Motor neuron (in vitro differentiated cells): Measurements from ENCODE around the gene SLC22A4. TPM values are rescaled to one million over a fixed set of nuclear protein-coding genes. Genes with fewer than 3 reads are reported as not detected.

Experiments used
- ATAC-seq, 8 experiments: fragments of 200-7000 bp; cut with Tn5 transposase; replicated peaks in 6 of 8; 2 replicates each; pipeline ENCODE4 v1.8.0; 2021; ENCODE audit warnings: mild to moderate bottlenecking in 8 of 8, moderate library complexity in 8 of 8
- H3K27ac ChIP-seq, 2 donors: fragments of 250-450 bp; sonication (Bioruptor Pico); 2 replicates each; pipeline ENCODE4 v1.9.0; 2021; ENCODE audit warnings: antibody characterized with exemption in 2 of 2, mild to moderate bottlenecking in 2 of 2, moderate library complexity in 1 of 2
- H3K4me1 ChIP-seq, 2 donors: fragments of 250-450 bp; sonication (Bioruptor Pico); replicated peaks in 1 of 2; 2 replicates each; pipeline ENCODE4 v1.6.1; 2021; ENCODE audit warnings: antibody characterized with exemption in 2 of 2, mild to moderate bottlenecking in 2 of 2, moderate library complexity in 1 of 2
- H3K4me3 ChIP-seq, 5 donors: fragments of 250-450 bp; sonication (Bioruptor Pico); 2 replicates each; pipeline ENCODE4 v1.9.0; 2021; ENCODE audit warnings: antibody characterized with exemption in 5 of 5, mild to moderate bottlenecking in 5 of 5, moderate library complexity in 4 of 5
- WGBS, 10 experiments: fragments of 450-650 bp; shearing (Covaris generic); methylation state at CpG; one replicate each; pipeline ENCODE4 v1.0.0; 2022; 5-methylcytosine and 5-hydroxymethylcytosine counted together
- in situ Hi-C, 9 experiments: fragments of 400-800 bp; cut with MboI; loops; one replicate each; pipeline ENCODE4 v1.15.0; 2021; ENCODE audit warnings: low sequenced_read_pairs in 9 of 9, low pct_unique_long_range_greater_than_20kb in 2 of 9; ENCODE audit not compliant: unreplicated experiment in 9 of 9
- total RNA-seq, 8 experiments: library from RNA; unstranded; fragments of 300-600 nt; gene quantifications; 2 replicates each; pipeline versions ENCODE4 v1.2.3 to v1.2.4, GENCODE V29; 2022

The SLC22A4 gene
- total RNA-seq, 8 experiments from 2014 or later, result 0.46 to 2.6 (median 1.4) TPM

- 1 to 92% (median 83%) methylated on average over 4 to 7 of the region's 7 CpGs for WGBS, 10 experiments
- Histone ChIP-seq H3K27ac (no peak overlapping the region), H3K4me3 (no peak overlapping the region), H3K4me1 (no peaks in the 10 kb centered on the region)
- peak in 2 of 8 experiments; percentile 34 to 66 for ATAC-seq
- in situ Hi-C loops, result no loop called here
These were observed 69.4 kb downstream of the SLC22A4 start for GRCh38 chr5:132363431-132364112.

- in situ Hi-C loops, result no loop called here
These were observed 70.1 kb downstream of the SLC22A4 start for GRCh38 chr5:132364319-132364718.

GRCh38 chr5:132365213-132365612 is 71.0 kb downstream of the SLC22A4 start:
- 20 to 100% (median 91%) methylated on average over 1 to 5 of the region's 6 CpGs; no CpG with 5 or more reads in 1 of the 10 experiments for WGBS, 10 experiments
- in situ Hi-C loops, result no loop called here
- ATAC-seq, result peak in 1 of 8 experiments; percentile 14
- H3K27ac ChIP-seq, result no peak overlapping the region
- H3K4me3 ChIP-seq, result no peak overlapping the region
- H3K4me1 ChIP-seq, result peaks cover 2 to 8% of the 10 kb centered on the region in 2 donors

More at GRCh38 chr5:132364319-132364718, 70.1 kb downstream of the SLC22A4 start:
- Histone ChIP-seq H3K27ac (no peak overlapping the region), H3K4me1 (peaks cover 2 to 4% of the 10 kb centered on the region in 2 donors), H3K4me3 (no peak overlapping the region)
- peak in 2 of 8 experiments; percentile 57 to 83 for ATAC-seq
- WGBS, 10 experiments, result 0 to 100% (median 39%) methylated on average over 1 of the region's 1 CpG; no CpG with 5 or more reads in 4 of the 10 experiments

GRCh38 chr5:132368186-132368585 is 74.0 kb downstream of the SLC22A4 start:
- WGBS, 10 experiments, result 60 to 100% (median 97%) methylated on average over 3 to 4 of the region's 4 CpGs; no CpG with 5 or more reads in 5 of the 10 experiments
- Histone ChIP-seq H3K4me1 (peaks cover 2 to 14% of the 10 kb centered on the region in 2 donors), H3K27ac (no peak overlapping the region), H3K4me3 (no peak overlapping the region)
- in situ Hi-C loops, result no loop called here
- no peak for ATAC-seq

GRCh38 chr5:132369007-132369473 is 74.8 kb downstream of the SLC22A4 start:
- Histone ChIP-seq H3K4me1 (peaks cover 2 to 14% of the 10 kb centered on the region in 2 donors), H3K27ac (peak overlapping the region in 1 of 2 donors; percentile 41), H3K4me3 (peak overlapping the region; percentile 40 to 47 (median 45))
- ATAC-seq, result no peak
- WGBS, 10 experiments, result 0 to 37% (median 24%) methylated on average over 1 to 9 of the region's 9 CpGs
- in situ Hi-C loops, result no loop called here

- in situ Hi-C loops, result no loop called here
- Histone ChIP-seq H3K4me1 (peaks cover 2 to 14% of the 10 kb centered on the region in 2 donors), H3K27ac (peak within 1 kb of the TSS in 1 of 2 donors; percentile 41), H3K4me3 (peak within 1 kb of the TSS; percentile 40 to 47 (median 45))
- ATAC-seq, result peak; percentile 76 to 95 (median 90)
- 0 to 20% (median 12%) methylated on average over 1 to 11 of the region's 83 CpGs; no CpG with 5 or more reads in 6 of the 10 experiments for WGBS, 10 experiments
These were observed 75.4 kb downstream of the SLC22A4 start, which contains the start of gene SLC22A5 for GRCh38 chr5:132369474-132370180. Gene SLC22A5, plus strand, starts transcription at chr5:132369710. Its CDS starts 263 bp downstream, at chr5:132369973.

GRCh38 chr5:132370181-132370970 is 76.2 kb downstream of the SLC22A4 start:
- peak overlapping the region; percentile 40 to 47 (median 45) for H3K4me3 ChIP-seq
- peaks cover 2 to 14% of the 10 kb centered on the region in 2 donors for H3K4me1 ChIP-seq
- 0 to 92% (median 48%) methylated on average over 1 to 12 of the region's 34 CpGs; no CpG with 5 or more reads in 1 of the 10 experiments for WGBS, 10 experiments
- no peak for ATAC-seq
- in situ Hi-C loops, result no loop called here
- H3K27ac ChIP-seq, result no peak overlapping the region

GRCh38 chr5:132370971-132371602 is 76.9 kb downstream of the SLC22A4 start:
- 71 to 100% (median 93%) methylated on average over 2 to 16 of the region's 19 CpGs; no CpG with 5 or more reads in 2 of the 10 experiments for WGBS, 10 experiments
- H3K4me3 ChIP-seq, result no peak overlapping the region
- in situ Hi-C loops, result no loop called here
- ATAC-seq, result no peak
- H3K27ac ChIP-seq, result no peak overlapping the region
- H3K4me1 ChIP-seq, result peaks cover 2 to 14% of the 10 kb centered on the region in 2 donors

- no peak for ATAC-seq
- in situ Hi-C loops, result no loop called here
- H3K27ac ChIP-seq, result no peak overlapping the region
- peaks cover 2 to 14% of the 10 kb centered on the region in 2 donors for H3K4me1 ChIP-seq
- H3K4me3 ChIP-seq, result no peak overlapping the region
- WGBS, 10 experiments, result 63 to 100% (median 87%) methylated on average over 1 to 5 of the region's 5 CpGs; no CpG with 5 or more reads in 4 of the 10 experiments
These were observed 77.4 kb downstream of the SLC22A4 start for GRCh38 chr5:132371603-132371994.

- no peak for ATAC-seq
- Histone ChIP-seq H3K4me1 (peaks cover 2 to 14% of the 10 kb centered on the region in 2 donors), H3K27ac (no peak overlapping the region), H3K4me3 (no peak overlapping the region)
- in situ Hi-C loops, result no loop called here
- 71 to 100% (median 83%) methylated on average over 1 to 2 of the region's 2 CpGs; no CpG with 5 or more reads in 4 of the 10 experiments for WGBS, 10 experiments
These were observed 77.9 kb downstream of the SLC22A4 start for GRCh38 chr5:132372127-132372526.

GRCh38 chr5:132372542-132372941 is 78.3 kb downstream of the SLC22A4 start:
- H3K4me3 ChIP-seq, result no peak overlapping the region

GRCh38 chr5:132375957-132376356 is 81.8 kb downstream of the SLC22A4 start:
- WGBS, 10 experiments, result 20 to 100% (median 82%) methylated on average over 1 to 2 of the region's 3 CpGs; no CpG with 5 or more reads in 2 of the 10 experiments
- in situ Hi-C loops, result loop anchor here in 1 of 9 experiments (25.0 kb wide), 1 partner anchor 111 kb away; the partner anchor contains the start of gene IRF1
- Histone ChIP-seq H3K27ac (no peak overlapping the region), H3K4me3 (no peak overlapping the region), H3K4me1 (no peaks in the 10 kb centered on the region)
- no peak for ATAC-seq

More at GRCh38 chr5:132372542-132372941, 78.3 kb downstream of the SLC22A4 start:
- peaks cover 2 to 14% of the 10 kb centered on the region in 2 donors for H3K4me1 ChIP-seq
- in situ Hi-C loops, result no loop called here
- no peak overlapping the region for H3K27ac ChIP-seq
- no peak for ATAC-seq
